Measurements from ENCODE around the gene EMX2. TPM values are rescaled to one million over a fixed set of nuclear protein-coding genes. Genes with fewer than 3 reads are reported as not detected.

EMX2 gene
- total and polyA plus RNA-seq, 2 experiments from 2014 or later = not detected

- no peaks in the 10 kb centered on the region for H3K4me1 ChIP-seq (ENCODE audit: insufficient read depth)
- Mint-ChIP-seq H3K4me1 (no peaks in the 10 kb centered on the region), H3K27ac (no peak overlapping the region), H3K4me3 (no peak overlapping the region), H3K9me3 (no peaks in the 10 kb centered on the region), H3K27me3 (ENCODE audit: insufficient read depth, low read depth, poor library complexity) (peaks cover 5% of the 10 kb centered on the region), H3K36me3 (ENCODE audit: low read depth) (no peaks in the 10 kb centered on the region)
- H3K79me2 ChIP-seq (replicated peaks; ENCODE audit: insufficient read depth) = no peaks in the 10 kb centered on the region
- H2AFZ ChIP-seq = no peak overlapping the region
- no peak overlapping the region for H3K27ac ChIP-seq (ENCODE audit: low read depth)
- H3K4me3 ChIP-seq = no peak overlapping the region
- DNase-seq (ENCODE audit: low spot score) (no peak), ATAC-seq (no peak)
- H3K9me2 ChIP-seq (ENCODE audit: insufficient read depth) = no peaks in the 10 kb centered on the region
- H4K20me1 ChIP-seq (replicated peaks; ENCODE audit: insufficient read depth) = no peaks in the 10 kb centered on the region
- H3F3A ChIP-seq (replicated peaks; ENCODE audit: low read depth) = no peaks in the 10 kb centered on the region
- no peaks in the 10 kb centered on the region for H3K27me3 ChIP-seq (ENCODE audit: insufficient read depth)
- H3K36me3 ChIP-seq (ENCODE audit: insufficient read depth) = no peaks in the 10 kb centered on the region
- TF ChIP-seq STAT1 (IDR thresholded peaks at IDR 0.05; ENCODE audit: unreplicated experiment) (no peak), EZH2phosphoT487 (IDR thresholded peaks at IDR 0.05; ENCODE audit: unreplicated experiment) (no peak), CTCF (conservative IDR thresholded peaks at IDR 0.05; ENCODE audit: low read depth in 2 of 2) (no peak), EZH2 (IDR thresholded peaks at IDR 0.05; ENCODE audit: low read depth, unreplicated experiment) (no peak), REST (IDR thresholded peaks at IDR 0.05; ENCODE audit: unreplicated experiment) (no peak), ZNF462 (CRISPR knock-in tag; IDR thresholded peaks at IDR 0.05) (no peak), ZNF114 (CRISPR knock-in tag; IDR thresholded peaks at IDR 0.05) (no peak), NANOG (IDR thresholded peaks at IDR 0.05; ENCODE audit: borderline replicate concordance) (no peak), JUNB (IDR thresholded peaks at IDR 0.05; ENCODE audit: unreplicated experiment) (no peak), CREB1 (CRISPR knock-in tag; IDR thresholded peaks at IDR 0.05; ENCODE audit: low read depth) (no peak), ZNF331 (CRISPR knock-in tag; IDR thresholded peaks at IDR 0.05; ENCODE audit: low read depth) (no peak), POLR2AphosphoS5 (IDR thresholded peaks at IDR 0.05; ENCODE audit: low read depth) (no peak), ETS1 (IDR thresholded peaks at IDR 0.05) (no peak)
- no peak overlapping the region for H3K4me2 ChIP-seq
Measured at GRCh38 chr10:117578999-117579590, 36.5 kb downstream of the EMX2 start.
